Neural cell (in vitro differentiated cells): ENCODE data around the gene CST4. TPM values are rescaled to one million over a fixed set of nuclear protein-coding genes. Genes with fewer than 3 reads are reported as not detected.

Source experiments
- H2AFZ ChIP-seq: fragments of 200-600, 300-800 bp; sonication (generic), shearing (Covaris generic); 2 replicates; pipeline ENCODE4 v1.6.0; 2014; ENCODE audit warnings: low read depth, mild to moderate bottlenecking, antibody characterized with exemption, low read length, moderate library complexity
- H3F3A ChIP-seq: fragments of 200-600 bp; shearing (Covaris generic); 2 replicates; pipeline ENCODE4 v1.6.1; 2016; ENCODE audit warnings: mild to moderate bottlenecking, moderate library complexity, mixed read lengths, antibody characterized with exemption, low read length; ENCODE audit not compliant: insufficient read depth, poor library complexity, severe bottlenecking
- H3K27ac ChIP-seq: fragments of 200-600, 300-800 bp; sonication (generic), shearing (Covaris generic); 2 replicates; pipeline ENCODE4 v1.5.1; 2014; ENCODE audit warnings: mild to moderate bottlenecking, low read length, moderate library complexity
- H3K27me3 ChIP-seq: fragments of 300-800, 200-600 bp; sonication (generic), shearing (Covaris generic); 2 replicates; pipeline ENCODE4 v1.6.0; 2014; ENCODE audit warnings: mild to moderate bottlenecking, low read depth, low read length, moderate library complexity; ENCODE audit not compliant: insufficient read depth
- H3K36me3 ChIP-seq: fragments of 300-800, 200-600 bp; sonication (generic), shearing (Covaris generic); 2 replicates; pipeline ENCODE4 v1.5.1; 2014; ENCODE audit warnings: mild to moderate bottlenecking, antibody characterized with exemption, low read length, moderate library complexity; ENCODE audit not compliant: insufficient read depth
- H3K4me2 ChIP-seq: fragments of 300-800, 200-600 bp; sonication (generic), shearing (Covaris generic); 2 replicates; pipeline ENCODE4 v1.6.0; 2014; ENCODE audit warnings: mild to moderate bottlenecking, low read length
- H3K4me3 ChIP-seq: fragments of 300-800, 200-600 bp; sonication (generic), shearing (Covaris generic); 2 replicates; pipeline ENCODE4 v1.5.1; 2014; ENCODE audit warnings: mild to moderate bottlenecking, low read length, moderate library complexity
- H3K79me2 ChIP-seq: fragments of 200-600 bp; shearing (Covaris generic); replicated peaks from 2 replicates; pipeline ENCODE4 v1.6.0; 2014; ENCODE audit warnings: mild to moderate bottlenecking, low read length, moderate library complexity; ENCODE audit not compliant: insufficient read depth
- H3K9ac ChIP-seq: fragments of 300-800, 200-600 bp; sonication (generic), shearing (Covaris generic); 2 replicates; pipeline ENCODE4 v1.6.1; 2016; ENCODE audit warnings: mild to moderate bottlenecking, low read length, mixed read lengths
- H3K9me2 ChIP-seq: fragments of 200-600 bp; shearing (Covaris generic); 2 replicates; pipeline ENCODE4 v1.6.1; 2016; ENCODE audit warnings: mild to moderate bottlenecking, low read length, mixed read lengths; ENCODE audit not compliant: insufficient read depth
- H3K9me3 ChIP-seq: fragments of 200-600, 300-800 bp; sonication (generic), shearing (Covaris generic); 2 replicates; pipeline ENCODE4 v1.6.1; 2016; ENCODE audit warnings: mild to moderate bottlenecking, mixed run types, low read length, moderate library complexity, mixed read lengths
- H4K20me1 ChIP-seq: fragments of 200-600 bp; shearing (Covaris generic); 2 replicates; pipeline ENCODE4 v1.6.1; 2016; ENCODE audit warnings: mild to moderate bottlenecking, mixed run types; ENCODE audit not compliant: insufficient read depth
- CTCF ChIP-seq: fragments of 450-650 bp; IDR thresholded peaks from 2 replicates; pipeline ENCODE4 v1.5.1; 2014; ENCODE audit warnings: antibody characterized with exemption, mild to moderate bottlenecking, moderate library complexity; ENCODE audit not compliant: poor library complexity, severe bottlenecking
- EP300 ChIP-seq: fragments of 450-650 bp; conservative IDR thresholded peaks from 2 replicates; pipeline ENCODE4 v1.6.1; 2014; ENCODE audit warnings: antibody characterized with exemption, mild to moderate bottlenecking, moderate library complexity; ENCODE audit not compliant: poor library complexity, severe bottlenecking
- EZH2 ChIP-seq: fragments of 200-600, 300-800 bp; shearing (Covaris generic), sonication (generic); IDR thresholded peaks from 2 replicates; pipeline ENCODE4 v1.6.1; 2014; ENCODE audit warnings: antibody characterized with exemption, low read length, borderline replicate concordance, mild to moderate bottlenecking; ENCODE audit not compliant: insufficient read depth, poor library complexity, severe bottlenecking
- MXI1 ChIP-seq: fragments of 450-650 bp; conservative IDR thresholded peaks from 2 replicates; pipeline ENCODE4 v1.6.1; 2014; ENCODE audit warnings: antibody characterized with exemption, mild to moderate bottlenecking; ENCODE audit not compliant: poor library complexity, severe bottlenecking
- POLR2AphosphoS5 ChIP-seq: IDR thresholded peaks from 2 replicates; pipeline ENCODE4 v1.6.1; 2012
- RAD21 ChIP-seq: fragments of 450-650 bp; conservative IDR thresholded peaks from 2 replicates; pipeline ENCODE4 v1.6.1; 2014; ENCODE audit warnings: antibody characterized with exemption, mild to moderate bottlenecking, moderate library complexity
- REST ChIP-seq: IDR thresholded peaks from 2 replicates; pipeline ENCODE4 v1.6.1; 2012; ENCODE audit warnings: borderline replicate concordance
- SMC3 ChIP-seq: fragments of 450-650 bp; conservative IDR thresholded peaks from 2 replicates; pipeline ENCODE4 v1.6.1; 2014; ENCODE audit warnings: antibody characterized with exemption, mild to moderate bottlenecking, moderate library complexity; ENCODE audit not compliant: poor library complexity
- TAF1 ChIP-seq: IDR thresholded peaks from 2 replicates; pipeline ENCODE4 v1.6.1; 2012; ENCODE audit warnings: low read depth
- polyA plus RNA-seq: library from polyadenylated mRNA; depleted of rRNA; stranded (reverse); fragments of >200 nt; gene quantifications from 2 replicates; pipeline ENCODE4 v1.2.3, GENCODE V29; 2014

The CST4 gene
- polyA plus RNA-seq, 1 donor from 2014 or later, result not detected

GRCh38 chr20:23705895-23706294, 17.1 kb upstream of the CST4 start:
- Histone ChIP-seq H3K4me3 (no peak overlapping the region), H3K4me2 (no peak overlapping the region), H2AFZ (no peak overlapping the region), H3F3A (no peaks in the 10 kb centered on the region), H3K27me3 (no peaks in the 10 kb centered on the region), H3K79me2 (no peaks in the 10 kb centered on the region), H3K27ac (no peak overlapping the region), H3K9ac (no peak overlapping the region), H4K20me1 (no peaks in the 10 kb centered on the region), H3K36me3 (no peaks in the 10 kb centered on the region), H3K9me2 (no peaks in the 10 kb centered on the region), H3K9me3 (no peaks in the 10 kb centered on the region)
- TF ChIP-seq EZH2, result no peak
- no peak for TF ChIP-seq EP300
- no peak for TF ChIP-seq CTCF
- TF ChIP-seq POLR2AphosphoS5, result no peak
- no peak for TF ChIP-seq RAD21
- TF ChIP-seq SMC3, result no peak
- TF ChIP-seq REST, result no peak
- no peak for TF ChIP-seq MXI1
- TF ChIP-seq TAF1, result no peak

DNA sequence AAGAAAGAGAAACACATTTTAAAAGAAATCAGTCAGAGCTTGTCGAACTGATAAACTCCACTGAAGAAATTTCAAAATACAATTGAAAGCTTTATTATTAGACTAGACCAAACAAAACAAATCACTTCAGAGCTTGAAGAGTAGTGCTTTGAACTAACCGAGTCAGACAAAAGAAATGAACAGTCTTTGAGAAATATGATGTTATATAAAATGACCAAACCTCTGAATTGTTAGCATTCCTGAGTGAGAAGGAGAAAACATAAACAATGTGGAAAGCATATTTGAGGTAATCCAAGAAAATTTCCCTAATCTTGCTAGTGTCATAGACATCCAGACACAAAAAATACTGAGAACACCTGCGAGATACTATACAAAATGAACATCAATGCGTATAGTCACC, 13.2 kb upstream of the CST4 start:
- Histone ChIP-seq H3K9me2 (no peaks in the 10 kb centered on the region), H3K9me3 (no peaks in the 10 kb centered on the region), H3K4me3 (no peak overlapping the region), H3K27ac (no peak overlapping the region), H3K9ac (no peak overlapping the region), H3K4me2 (no peak overlapping the region), H3K36me3 (no peaks in the 10 kb centered on the region), H3F3A (no peaks in the 10 kb centered on the region), H4K20me1 (no peaks in the 10 kb centered on the region), H3K27me3 (no peaks in the 10 kb centered on the region), H2AFZ (no peak overlapping the region), H3K79me2 (no peaks in the 10 kb centered on the region)
- no peak for TF ChIP-seq RAD21
- no peak for TF ChIP-seq POLR2AphosphoS5
- TF ChIP-seq REST, result no peak
- no peak for TF ChIP-seq TAF1
- TF ChIP-seq EP300, result no peak
- TF ChIP-seq CTCF, result no peak
- no peak for TF ChIP-seq EZH2
- no peak for TF ChIP-seq SMC3
- TF ChIP-seq MXI1, result no peak
